HG03432 (cell line): ENCODE measurements around the gene GHITM.
"Not testable (repeated sequence)": the region's sequence is repeated elsewhere in the genome, so short reads cannot be mapped to it uniquely, and the experiment has no call there.

Experiments
- ATAC-seq: cut with Tn5 transposase; IDR thresholded peaks from one replicate; pipeline ENCODE4 v1.9.1; 2021; ENCODE audit warnings: mild to moderate bottlenecking, moderate library complexity; ENCODE audit not compliant: unreplicated experiment

Gene GHITM

DNA sequence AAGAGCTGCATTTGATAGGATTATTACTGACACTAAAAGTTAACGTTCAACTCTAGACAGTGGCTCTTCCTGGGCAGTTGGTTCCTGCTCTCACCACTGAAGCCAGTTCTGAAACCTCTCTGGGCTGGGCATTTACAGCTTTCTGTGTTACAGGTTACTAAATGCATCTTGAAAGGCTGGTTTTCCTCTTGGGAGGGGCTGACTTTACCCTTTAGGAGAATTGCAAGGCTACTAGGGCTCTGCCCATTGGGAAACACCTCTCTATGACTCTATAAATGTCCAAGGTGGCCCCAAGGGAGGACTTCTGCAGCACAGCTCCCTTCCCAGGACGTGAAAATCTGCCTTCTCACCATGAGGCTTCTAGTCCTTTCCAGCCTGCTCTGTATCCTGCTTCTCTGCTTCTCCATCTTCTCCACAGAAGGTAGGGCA, 34.2 kb downstream of the GHITM start, which contains the start of gene GPR15LG:
GPR15LG (plus strand) TSS at position 301 of the 429 bp plus-strand sequence; CDS start at position 352, 51 bp downstream.
- peak; percentile 37 for ATAC-seq

DNA sequence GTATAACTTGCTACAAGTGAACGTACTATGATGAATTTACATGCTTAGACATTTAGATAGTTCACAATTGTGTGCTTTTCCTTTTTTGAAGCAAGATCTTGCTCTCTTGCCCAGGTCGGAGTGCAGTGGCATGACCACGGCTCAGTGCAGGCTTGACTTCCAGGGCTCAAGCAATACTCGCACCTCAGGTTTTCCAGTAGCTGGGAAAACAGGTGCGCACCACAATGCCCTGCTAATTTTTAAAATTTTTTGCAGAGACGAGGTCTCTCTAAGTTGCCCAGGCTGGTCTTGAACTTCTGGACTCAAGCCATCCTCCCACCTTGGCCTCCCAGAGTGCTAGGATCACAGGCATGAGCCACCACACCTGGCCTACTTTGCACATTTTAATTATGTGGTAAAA, 36.1 kb downstream of the GHITM start:
- ATAC-seq, result no peak

DNA sequence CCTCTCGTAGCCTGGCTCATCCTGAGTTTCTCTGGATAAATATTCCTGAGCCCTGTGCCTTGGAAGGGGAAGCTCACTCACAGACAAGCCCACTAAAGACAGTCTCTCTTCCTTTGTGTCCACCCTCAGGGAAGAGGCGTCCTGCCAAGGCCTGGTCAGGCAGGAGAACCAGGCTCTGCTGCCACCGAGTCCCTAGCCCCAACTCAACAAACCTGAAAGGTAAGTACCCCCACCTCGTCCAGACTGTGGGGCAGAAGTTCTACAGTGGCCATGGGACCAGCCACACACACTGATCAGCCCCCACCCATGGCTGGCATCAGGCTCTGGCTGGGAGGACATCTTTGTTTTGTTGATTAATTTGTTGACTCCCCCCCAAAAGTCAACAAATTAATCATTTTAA, 37.0 kb downstream of the GHITM start:
- ATAC-seq, result no peak

DNA sequence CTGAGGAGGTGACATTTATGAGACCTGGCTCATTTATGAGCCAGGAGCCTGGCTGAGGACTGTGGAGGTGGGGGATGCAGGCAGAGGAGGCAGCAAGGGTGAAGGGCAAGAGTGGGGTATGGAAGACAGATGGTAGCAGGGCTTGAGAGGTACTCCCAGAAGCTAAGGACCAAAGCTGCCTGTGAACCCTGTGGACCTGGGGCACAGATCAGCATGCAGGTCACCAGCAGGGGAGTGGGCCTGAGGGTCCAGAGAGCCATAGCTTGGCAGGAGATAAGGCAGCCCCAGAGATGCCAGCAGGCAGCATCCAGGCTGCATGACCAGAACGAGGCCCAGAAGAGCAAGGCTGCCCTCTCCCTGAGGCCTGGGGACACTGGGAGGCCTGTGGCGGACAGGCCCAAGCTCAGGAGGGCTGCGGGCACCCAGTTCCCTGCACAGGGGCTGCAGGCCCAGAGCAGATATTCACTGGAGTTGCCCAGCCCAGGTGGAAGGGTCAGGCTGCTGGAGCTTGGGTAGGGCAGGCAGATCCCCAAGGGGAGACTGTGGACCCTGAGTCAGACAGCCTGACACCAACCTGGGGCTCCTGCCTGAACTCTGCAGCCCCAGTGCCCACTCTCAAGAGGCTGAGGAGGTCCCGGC, 37.6 kb downstream of the GHITM start:
- no peak for ATAC-seq

DNA sequence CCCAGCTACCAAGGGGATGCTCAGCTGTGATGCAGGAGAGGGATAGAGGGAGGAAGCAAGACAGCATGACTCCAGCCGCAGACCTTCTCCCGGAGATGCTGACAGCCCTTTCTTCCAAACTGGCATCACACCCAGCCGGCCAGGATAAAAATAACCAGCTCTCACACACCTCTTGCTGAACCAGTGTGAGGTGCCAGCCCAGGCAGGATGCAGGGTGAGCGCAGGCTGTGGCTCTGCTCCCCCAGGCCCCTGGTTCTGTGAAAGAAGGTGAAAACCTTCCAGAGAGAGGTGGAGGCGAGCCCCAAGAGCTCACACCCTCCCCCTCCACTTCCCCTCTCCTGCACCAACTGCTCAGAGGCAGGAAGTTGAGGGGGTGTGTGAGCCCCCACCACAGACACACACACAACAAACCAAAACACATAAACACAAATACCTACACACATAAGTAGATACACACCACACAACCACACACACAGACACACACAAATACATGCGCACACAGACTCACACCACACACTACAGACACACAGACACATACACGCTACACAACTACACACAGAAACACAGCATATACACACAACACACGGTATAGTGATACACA, 38.3 kb downstream of the GHITM start:
- ATAC-seq, result peak; percentile 55

DNA sequence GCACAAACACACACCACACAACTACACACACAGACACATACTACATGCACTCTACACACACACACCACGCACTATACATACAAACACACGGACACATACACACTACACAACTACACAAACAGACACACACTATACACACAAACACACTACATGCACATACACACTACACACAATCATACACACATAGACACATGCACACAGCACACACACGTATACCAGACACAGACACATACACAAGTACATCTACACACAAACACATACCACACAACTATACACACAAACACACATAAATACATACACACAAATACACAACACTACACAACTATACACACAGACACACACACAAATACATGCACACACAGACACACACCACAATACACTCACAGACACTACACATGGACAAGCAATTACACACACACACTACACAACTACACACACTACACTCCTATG, 38.9 kb downstream of the GHITM start:
- no peak for ATAC-seq

DNA sequence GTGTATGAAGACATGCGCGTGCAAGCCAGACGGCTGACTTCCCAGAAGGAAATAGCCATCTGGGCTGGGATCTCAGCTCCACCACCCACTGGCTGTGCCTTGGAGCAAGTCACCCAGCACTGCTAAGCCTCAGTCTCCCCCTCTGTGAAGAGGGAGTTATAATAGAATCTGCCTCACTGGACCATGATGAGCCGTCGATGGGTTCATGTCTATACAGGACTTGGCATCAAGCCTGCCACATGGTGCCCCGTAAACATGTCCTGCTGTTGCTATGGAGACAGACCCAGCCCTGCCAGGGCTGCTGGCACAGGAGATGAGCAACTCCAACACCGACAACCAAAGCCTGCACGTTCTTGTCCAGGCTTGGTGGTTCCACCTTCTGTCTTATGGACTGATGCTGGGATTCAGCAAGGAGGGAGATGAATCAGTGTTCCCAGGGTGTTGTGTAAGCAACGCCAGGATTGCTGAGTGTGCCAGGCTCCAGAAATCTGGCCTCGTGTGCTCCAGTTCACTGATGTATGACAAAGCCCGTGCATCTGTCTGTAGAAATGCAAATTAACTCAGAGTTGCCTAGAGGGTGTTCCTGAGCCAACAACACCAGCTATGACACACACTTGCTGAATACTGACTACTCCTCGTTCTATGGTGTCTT, 39.9 kb downstream of the GHITM start:
- peak; percentile 92 for ATAC-seq

DNA sequence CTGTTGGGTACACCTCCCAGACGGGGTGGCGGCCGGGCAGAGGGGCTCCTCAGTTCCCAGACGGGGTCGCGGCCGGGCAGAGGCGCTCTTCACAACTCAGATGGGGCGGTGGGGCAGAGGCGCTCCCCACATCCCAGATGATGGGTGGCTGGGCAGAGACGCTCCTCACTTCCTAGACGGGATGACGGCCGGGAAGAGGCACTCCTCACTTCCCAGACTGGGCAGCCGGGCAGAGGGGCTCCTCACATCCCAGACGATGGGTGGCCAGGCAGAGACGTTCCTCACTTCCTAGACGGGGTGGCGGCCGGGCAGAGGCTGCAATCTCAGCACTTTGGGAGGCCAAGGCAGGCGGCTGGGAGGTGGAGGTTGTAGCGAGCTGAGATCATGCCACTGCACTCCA, 41.1 kb downstream of the GHITM start:
- not testable (repeated sequence) for ATAC-seq

DNA sequence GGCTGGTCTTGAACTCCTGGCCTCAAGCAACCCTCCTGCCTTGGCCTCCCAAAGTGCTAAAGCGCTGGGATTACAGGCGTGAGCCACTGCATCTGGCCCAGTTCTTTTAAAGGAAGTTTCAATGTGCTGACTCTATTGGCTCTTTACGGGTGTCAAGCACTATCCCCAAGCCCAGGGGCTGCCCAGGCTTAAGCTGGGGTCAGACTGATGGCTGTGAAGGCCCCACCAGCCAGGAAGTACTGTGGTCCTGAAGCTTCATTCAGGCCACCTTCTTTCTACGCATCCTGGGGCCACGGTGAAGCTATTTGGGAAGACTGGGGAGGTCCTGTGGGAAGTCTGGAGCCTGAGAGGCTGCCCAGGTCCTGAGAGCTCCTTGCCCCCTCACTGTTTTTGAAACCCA, 42.3 kb downstream of the GHITM start:
- no peak for ATAC-seq

DNA sequence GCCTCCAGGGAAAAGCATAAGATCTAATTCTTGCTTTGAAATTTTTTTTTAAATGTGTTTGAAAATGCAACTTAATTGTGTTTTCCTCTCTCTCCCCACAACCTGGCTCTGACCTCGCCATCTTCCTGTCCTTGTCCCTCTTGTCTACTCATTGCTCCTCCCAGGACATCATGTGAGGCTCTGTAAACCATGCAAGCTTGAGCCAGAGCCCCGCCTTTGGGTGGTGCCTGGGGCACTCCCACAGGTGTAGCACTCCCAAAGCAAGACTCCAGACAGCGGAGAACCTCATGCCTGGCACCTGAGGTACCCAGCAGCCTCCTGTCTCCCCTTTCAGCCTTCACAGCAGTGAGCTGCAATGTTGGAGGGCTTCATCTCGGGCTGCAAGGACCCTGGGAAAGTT, 45.2 kb downstream of the GHITM start:
- peak; percentile 64 for ATAC-seq

DNA sequence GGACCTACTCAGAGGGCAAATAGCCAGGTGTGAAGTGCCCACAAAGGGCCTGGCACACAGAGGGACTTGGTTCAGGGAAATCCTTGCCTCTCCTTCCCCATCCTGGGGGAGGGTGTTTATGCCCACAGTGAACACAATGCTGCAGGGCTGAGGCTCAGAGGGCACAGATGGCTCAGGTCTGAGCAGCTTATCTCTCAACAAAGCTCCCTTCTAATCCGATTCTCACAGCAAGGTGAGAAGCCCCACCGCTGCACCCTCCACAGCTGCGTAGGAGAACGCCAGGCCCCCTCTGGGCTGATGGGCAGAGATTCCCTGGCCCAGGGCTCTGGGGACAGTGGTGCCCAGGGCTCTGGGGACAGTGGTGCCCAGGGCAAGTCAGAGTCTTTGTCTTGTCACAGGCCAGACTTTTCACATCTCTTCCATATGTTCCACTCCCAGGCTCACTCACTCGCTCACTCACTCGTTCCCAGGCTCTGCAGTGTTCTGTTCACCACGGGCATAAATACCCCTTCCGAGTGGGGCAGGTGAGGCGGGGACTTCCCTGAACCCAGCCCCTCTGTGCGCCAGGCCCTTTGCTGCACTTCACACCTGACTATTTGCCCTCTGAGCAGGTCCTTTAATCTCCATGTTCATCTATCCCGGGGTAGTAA, 46.3 kb downstream of the GHITM start:
- ATAC-seq, result no peak

DNA sequence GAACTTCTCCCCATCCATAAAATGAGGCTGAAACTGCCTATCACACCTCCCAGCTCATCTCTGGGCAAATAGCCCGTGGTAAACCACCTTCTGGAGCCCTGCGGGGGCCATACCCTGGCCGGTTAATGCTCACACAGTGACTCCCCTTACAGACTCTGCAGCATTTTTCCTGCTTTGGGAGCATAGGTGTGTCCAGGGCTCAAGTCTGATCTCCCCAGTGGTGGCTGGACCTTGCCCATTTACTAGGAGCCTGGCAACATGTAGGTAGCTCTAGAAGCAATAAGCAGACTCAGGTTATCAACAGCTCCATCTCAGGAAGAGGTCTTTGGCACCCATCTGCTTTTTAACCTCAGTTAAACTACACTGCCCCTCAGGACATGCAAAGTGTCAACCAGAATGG, 49.5 kb downstream of the GHITM start:
- no peak for ATAC-seq

DNA sequence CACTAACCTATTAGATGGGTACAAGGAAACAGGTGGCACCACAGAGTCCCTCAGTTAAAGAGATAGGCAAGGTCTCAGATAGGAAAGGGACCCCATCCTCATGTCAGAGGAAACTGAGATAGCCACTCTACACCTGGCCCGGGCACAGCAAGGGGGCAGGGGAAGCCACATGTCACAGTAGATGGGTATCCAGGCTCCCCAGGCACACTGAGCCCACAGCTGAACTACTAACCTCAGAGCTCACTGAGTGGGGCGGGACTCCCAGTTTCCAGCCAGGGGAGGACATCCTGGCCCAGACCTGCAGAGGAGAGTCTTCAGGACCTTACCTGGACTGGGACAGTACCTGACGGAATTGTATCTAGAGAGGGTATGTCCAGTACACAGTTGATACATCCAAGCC, 51.3 kb downstream of the GHITM start:
- no peak for ATAC-seq

DNA sequence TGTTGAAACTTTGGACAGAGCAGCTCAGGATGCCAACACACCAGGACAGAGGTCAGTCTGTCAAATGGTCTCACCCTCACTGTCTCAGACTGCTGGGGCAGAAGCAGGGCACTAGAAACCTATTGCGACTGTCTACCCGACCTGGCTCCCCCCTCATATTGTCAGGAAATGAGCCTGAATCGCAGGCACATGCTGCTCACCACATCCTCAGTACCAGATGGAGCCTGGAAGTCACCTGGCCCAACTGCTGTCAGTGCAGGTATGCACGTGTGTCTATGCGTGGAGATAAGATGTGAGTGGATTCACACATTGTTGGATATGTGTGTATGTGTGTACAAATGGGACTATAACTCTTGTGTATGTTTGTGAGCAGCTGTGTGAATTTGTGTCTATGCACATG, 51.8 kb downstream of the GHITM start:
- no peak for ATAC-seq

DNA sequence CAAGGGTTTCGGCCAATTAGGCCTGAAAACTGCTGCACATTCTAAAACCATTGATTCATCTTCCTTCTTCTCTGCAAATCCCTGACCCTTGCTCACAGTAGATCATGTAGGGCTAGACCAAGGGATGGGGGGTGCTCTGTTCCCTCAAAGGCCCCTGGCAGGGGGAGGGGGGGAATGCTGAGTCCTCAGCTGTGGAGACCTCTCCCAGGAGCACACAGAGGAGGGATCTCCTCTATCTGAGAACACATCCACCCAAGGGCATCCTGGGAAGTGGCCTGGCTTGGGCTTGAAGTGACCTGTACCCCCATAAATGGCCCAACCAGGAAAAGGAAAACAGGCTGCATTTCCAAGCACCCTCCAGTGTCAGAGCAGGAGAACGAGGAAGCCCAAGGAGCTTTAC, 54.0 kb downstream of the GHITM start:
- no peak for ATAC-seq

DNA sequence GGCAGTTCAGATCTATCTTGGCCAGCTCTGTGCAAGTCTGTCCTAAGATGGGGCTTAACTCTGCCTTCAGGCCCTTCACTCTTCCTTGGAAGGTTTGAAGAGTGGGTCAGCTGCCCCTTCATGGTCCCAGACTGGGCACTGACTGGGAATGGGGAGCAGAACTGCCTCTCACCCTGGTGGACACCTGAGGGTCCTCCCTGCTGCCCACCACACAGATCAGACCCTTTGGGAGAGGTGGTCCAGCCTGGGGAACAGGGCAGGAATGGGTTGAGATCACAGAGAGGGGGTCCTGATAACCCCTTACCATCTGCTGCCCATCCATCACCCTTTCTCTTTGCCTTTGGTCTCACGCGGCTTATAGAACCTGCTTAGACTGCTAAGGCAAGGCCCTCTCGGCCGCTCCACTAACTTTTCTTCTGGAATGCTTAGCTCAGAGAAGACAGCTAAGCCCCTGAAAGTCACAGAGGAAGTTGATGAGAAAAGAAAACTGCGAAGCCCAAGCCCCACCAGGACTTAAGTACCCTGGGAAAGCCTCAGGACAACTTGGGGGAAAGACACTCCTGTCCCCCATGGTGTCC, 54.6 kb downstream of the GHITM start:
- peak; percentile 19 for ATAC-seq

DNA sequence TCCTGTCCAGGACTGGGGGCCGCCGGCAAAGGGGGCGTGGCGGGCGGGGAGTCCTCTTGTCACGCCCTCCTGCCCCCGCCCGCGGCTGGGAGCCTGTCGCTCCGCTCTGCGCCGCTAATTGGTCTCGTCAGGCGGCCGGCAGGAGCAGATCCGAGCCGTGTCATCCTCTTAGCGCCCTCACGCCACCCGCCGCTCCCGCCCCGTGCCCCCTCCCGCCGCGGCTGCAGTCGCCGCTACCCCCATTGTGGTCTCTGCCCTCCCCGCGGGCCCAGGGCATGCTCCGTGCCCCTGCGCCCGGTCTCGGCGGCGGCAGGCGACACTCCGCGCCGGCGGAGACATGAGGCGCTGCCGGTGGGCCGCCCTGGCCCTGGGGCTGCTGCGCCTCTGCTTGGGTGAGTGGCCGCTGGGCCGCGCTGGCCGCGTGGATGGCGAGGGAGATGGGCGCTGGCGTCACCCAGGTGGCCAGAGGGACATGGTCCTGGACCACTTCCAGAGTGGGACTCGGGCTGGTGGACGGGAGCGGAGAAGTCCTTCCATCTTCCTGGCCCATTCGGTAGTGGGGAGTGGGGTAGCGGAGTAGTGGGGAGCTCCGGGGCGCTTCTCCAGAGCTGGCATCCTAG, 55.2 kb downstream of the GHITM start, which contains the start of gene CDHR1:
CDHR1 (plus strand) TSS at position 114 of the 620 bp plus-strand sequence; CDS start at position 338, 224 bp downstream.
- peak; percentile 90 for ATAC-seq

DNA sequence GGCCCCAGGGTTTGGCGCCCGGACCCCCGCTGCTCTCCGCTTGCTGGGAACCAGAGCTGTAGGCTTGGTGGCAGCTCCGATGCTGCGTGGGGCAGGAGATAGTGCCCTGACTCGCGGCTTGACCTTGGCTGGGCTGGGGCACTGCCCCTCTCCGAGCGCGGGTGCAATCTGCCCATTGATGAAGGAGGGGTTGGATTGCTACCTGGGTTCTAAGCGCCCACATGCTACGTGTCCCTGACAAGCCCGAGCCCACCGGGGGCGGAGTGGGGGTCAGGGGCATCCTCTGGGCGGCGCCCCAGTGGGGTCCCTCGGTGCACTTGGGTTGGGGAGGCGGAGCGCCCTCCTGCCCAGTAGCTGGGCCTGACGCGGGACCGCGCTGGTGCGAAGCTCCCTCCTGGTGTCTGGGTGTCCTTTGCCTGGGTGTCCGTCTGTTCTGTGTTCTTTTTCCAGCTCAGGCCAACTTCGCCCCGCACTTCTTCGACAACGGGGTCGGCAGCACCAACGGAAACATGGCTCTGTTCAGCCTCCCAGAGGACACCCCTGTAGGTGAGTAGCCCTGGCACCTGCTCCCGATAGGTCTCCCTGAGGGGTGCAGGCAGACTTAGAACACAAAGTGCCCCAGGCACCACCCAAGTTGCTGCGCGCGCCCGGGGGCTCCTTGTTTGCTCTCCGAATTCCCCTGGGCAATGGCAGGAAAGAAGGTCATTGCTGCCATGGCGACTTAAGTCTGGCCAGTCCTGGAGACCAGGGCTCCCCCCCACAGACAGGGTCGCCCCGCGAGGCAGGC, 55.9 kb downstream of the GHITM start:
- ATAC-seq, result no peak

DNA sequence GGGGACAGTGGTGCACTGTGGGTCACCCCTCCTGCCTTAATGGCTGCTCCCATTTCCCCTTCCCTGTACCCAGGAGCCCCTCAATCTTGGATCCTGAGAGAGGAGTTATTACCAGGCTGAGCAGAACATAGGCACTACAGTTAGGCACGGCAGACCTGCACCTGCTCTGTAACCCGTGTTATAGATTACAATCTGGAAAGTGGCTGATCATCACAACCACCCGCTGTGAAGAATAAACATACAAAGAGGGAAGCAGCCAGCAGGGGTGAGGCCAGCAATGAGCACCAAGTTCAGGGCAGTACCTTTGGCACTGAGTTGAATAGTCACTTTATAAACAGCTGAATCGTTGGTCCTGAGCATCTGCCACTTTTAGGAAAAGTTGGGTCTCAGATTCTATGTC, 56.8 kb downstream of the GHITM start:
- no peak for ATAC-seq

DNA sequence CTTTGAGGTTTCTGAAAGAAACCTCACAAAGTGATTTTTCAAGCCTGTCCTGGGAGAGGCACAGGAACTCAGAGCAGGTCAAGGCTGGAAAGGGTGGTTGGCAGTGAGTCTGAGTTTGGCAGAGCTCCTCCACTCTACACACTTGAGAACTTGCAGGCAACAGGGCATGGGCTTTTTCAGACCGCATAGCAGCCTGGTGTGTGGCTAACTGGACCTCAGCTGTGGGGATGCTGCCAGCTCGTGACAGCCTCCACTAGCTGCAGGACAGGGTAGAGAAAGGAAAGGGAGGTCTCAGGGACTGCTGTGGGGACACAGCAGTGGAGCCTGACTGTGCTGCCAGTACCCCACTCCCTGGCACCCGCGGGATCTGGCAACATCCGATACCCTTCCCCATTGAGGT, 57.6 kb downstream of the GHITM start:
- ATAC-seq, result no peak
